PC-9 (cell line): ENCODE data around the gene MAN1A2. TPM values are rescaled to one million over a fixed set of nuclear protein-coding genes. Genes with fewer than 3 reads are reported as not detected.

Experiments used
- BruUV-seq: library from RNA; stranded (reverse); fragments of 400-500 nt; replicated peaks from 2 replicates; lab custom pipeline; 2021; lab: Mats Ljungman, UMichigan
- CTCF ChIA-PET: fragments of 300-600 bp; sonication (Branson Sonifier 250); formaldehyde crosslinking; loops from one replicate; lab custom pipeline; 2022; ENCODE audit warnings: antibody characterized with exemption; lab: Charles Lee
- POLR2A ChIA-PET: fragments of 300-600 bp; sonication (Branson Sonifier 250); formaldehyde crosslinking; loops from one replicate; lab custom pipeline; 2022; ENCODE audit warnings: antibody characterized with exemption; ENCODE audit not compliant: unreplicated experiment; lab: Charles Lee
- DNase-seq, 2 experiments: peaks; one replicate each; pipeline versions ENCODE4 v3.0.0 to v3.0.0-alpha.2; 2015 to 2022; ENCODE audit warnings: mixed read lengths in 1 of 2
- H2AFZ ChIP-seq: fragments of 200-600 bp; sonication (generic); 2 replicates; pipeline ENCODE4 v1.8.1; 2017; ENCODE audit warnings: antibody characterized with exemption
- H3F3A ChIP-seq: fragments of 200-600 bp; sonication (generic); 2 replicates; pipeline ENCODE4 v1.8.1; 2017; ENCODE audit warnings: antibody characterized with exemption, mild to moderate bottlenecking, low read depth; ENCODE audit not compliant: insufficient read depth
- H3K27ac ChIP-seq: fragments of 200-600 bp; sonication (generic); 2 replicates; pipeline ENCODE4 v1.6.1; 2016; ENCODE audit warnings: mixed run types
- H3K27me3 ChIP-seq: fragments of 200-600 bp; sonication (generic); 2 replicates; pipeline ENCODE4 v1.6.1; 2016; ENCODE audit warnings: low read depth, mixed run types; ENCODE audit not compliant: insufficient read depth
- H3K36me3 ChIP-seq: fragments of 200-600 bp; sonication (generic); 2 replicates; pipeline ENCODE4 v1.6.1; 2016; ENCODE audit warnings: low read depth, mixed run types
- H3K4me1 ChIP-seq: fragments of 200-600 bp; sonication (generic); replicated peaks from 2 replicates; pipeline ENCODE4 v1.6.1; 2016; ENCODE audit warnings: mixed run types; ENCODE audit not compliant: insufficient read depth
- H3K4me2 ChIP-seq: fragments of 200-600 bp; sonication (generic); 2 replicates; pipeline ENCODE4 v1.6.1; 2017; ENCODE audit warnings: mixed run types
- H3K4me3 ChIP-seq: fragments of 200-600 bp; sonication (generic); 2 replicates; pipeline ENCODE4 v1.6.1; 2016; ENCODE audit warnings: mixed run types
- H3K79me2 ChIP-seq: fragments of 200-600 bp; sonication (generic); 2 replicates; pipeline ENCODE4 v1.6.1; 2017; ENCODE audit warnings: low read depth, mixed run types
- H3K9me2 ChIP-seq: fragments of 200-600 bp; sonication (generic); 2 replicates; pipeline ENCODE4 v1.8.1; 2017; ENCODE audit warnings: mild to moderate bottlenecking; ENCODE audit not compliant: insufficient read depth
- H3K9me3 ChIP-seq: fragments of 200-600 bp; sonication (generic); 2 replicates; pipeline ENCODE4 v1.8.1; 2016; ENCODE audit warnings: low read depth; ENCODE audit not compliant: insufficient read depth
- H4K20me1 ChIP-seq: fragments of 200-600 bp; sonication (generic); 2 replicates; pipeline ENCODE4 v1.8.1; 2017; ENCODE audit not compliant: insufficient read depth
- EZH2 ChIP-seq: fragments of 200-600 bp; sonication (generic); IDR thresholded peaks from 2 replicates; pipeline ENCODE4 v1.8.0; 2017; ENCODE audit warnings: antibody characterized with exemption, low read depth
- intact Hi-C: fragments of 100-400 bp; cut with micrococcal nuclease; formaldehyde crosslinking; loops from one replicate; pipeline ENCODE4 v1.10.0; 2022; ENCODE audit not compliant: unreplicated experiment
- total RNA-seq: library from RNA; stranded (reverse); gene quantifications from 2 replicates; pipeline ENCODE4 v1.2.3, GENCODE V29; 2021
- TF ChIP-seq, protein P1 (sequence below): fragments of 200-600 bp; sonication (generic); conservative IDR thresholded peaks from 2 replicates; pipeline ENCODE4 v1.6.1; 2017; ENCODE audit warnings: mixed run types, antibody characterized with exemption, mild to moderate bottlenecking, moderate library complexity

The MAN1A2 gene
- total RNA-seq, 1 experiment from 2014 or later: 50.3 TPM

DNA sequence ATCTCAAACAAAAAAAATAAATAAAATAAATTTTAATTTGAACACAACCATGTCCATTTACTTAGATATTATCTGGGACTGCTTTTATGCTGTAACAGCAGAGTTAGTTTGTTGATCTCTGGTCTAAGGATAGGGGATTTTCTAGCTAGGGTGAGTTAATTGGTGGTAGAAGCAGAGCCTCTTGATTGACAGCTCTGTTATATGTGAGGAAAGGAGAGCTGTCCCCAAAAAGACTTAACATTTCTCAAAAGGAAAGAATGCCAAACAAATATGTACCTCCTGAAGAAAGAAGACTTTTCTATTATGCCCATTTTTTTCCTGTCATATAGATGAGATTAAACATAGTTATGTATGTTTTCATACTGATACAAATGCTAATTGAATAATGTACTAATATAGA lies 37.8 kb downstream of the MAN1A2 start:
- no TSS peak for BruUV-seq
- no peaks in the 10 kb centered on the region for H3K27me3 ChIP-seq
- no peaks in the 10 kb centered on the region for H3K9me2 ChIP-seq
- no peak overlapping the region for H3K27ac ChIP-seq
- H3K4me1 ChIP-seq: no peaks in the 10 kb centered on the region
- ChIA-PET CTCF (no interaction called here), POLR2A (interaction anchor here (0.6 kb wide), 1 partner anchor 201 kb away, joined by 12 read pairs; no protein-coding TSS in a partner anchor)
- H3F3A ChIP-seq: no peaks in the 10 kb centered on the region
- TF ChIP-seq EZH2: no peak
- TF ChIP-seq, protein P1, sequence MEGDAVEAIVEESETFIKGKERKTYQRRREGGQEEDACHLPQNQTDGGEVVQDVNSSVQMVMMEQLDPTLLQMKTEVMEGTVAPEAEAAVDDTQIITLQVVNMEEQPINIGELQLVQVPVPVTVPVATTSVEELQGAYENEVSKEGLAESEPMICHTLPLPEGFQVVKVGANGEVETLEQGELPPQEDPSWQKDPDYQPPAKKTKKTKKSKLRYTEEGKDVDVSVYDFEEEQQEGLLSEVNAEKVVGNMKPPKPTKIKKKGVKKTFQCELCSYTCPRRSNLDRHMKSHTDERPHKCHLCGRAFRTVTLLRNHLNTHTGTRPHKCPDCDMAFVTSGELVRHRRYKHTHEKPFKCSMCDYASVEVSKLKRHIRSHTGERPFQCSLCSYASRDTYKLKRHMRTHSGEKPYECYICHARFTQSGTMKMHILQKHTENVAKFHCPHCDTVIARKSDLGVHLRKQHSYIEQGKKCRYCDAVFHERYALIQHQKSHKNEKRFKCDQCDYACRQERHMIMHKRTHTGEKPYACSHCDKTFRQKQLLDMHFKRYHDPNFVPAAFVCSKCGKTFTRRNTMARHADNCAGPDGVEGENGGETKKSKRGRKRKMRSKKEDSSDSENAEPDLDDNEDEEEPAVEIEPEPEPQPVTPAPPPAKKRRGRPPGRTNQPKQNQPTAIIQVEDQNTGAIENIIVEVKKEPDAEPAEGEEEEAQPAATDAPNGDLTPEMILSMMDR: no peak
- peaks cover 9% of the 10 kb centered on the region for H3K9me3 ChIP-seq
- H3K4me3 ChIP-seq: no peak overlapping the region
- H3K36me3 ChIP-seq: peaks cover 17% of the 10 kb centered on the region; the same call in 1 of the 2 replicates
- intact Hi-C loops: no loop called here
- no peak overlapping the region for H2AFZ ChIP-seq
- H3K4me2 ChIP-seq: no peak overlapping the region
- DNase-seq: no peak
- peaks cover 7% of the 10 kb centered on the region for H3K79me2 ChIP-seq
- no peaks in the 10 kb centered on the region for H4K20me1 ChIP-seq

- no peaks in the 10 kb centered on the region for H3K9me3 ChIP-seq
- no peak for DNase-seq
- BruUV-seq: no TSS peak
- H3K9me2 ChIP-seq: no peaks in the 10 kb centered on the region; the same call in 1 of the 2 replicates
- CTCF ChIA-PET: no interaction called here
- intact Hi-C loops: no loop called here
- H3K27ac ChIP-seq: no peak overlapping the region
- no peak overlapping the region for H3K4me2 ChIP-seq
- H3K36me3 ChIP-seq: no peaks in the 10 kb centered on the region
- H3K27me3 ChIP-seq: no peaks in the 10 kb centered on the region
- POLR2A ChIA-PET: interaction anchor here (0.5 to 0.6 kb wide), 2 partner anchors 22 to 40 kb away, joined by 3 to 9 read pairs; no protein-coding TSS in a partner anchor
- no peaks in the 10 kb centered on the region for H3K79me2 ChIP-seq
- no peak for TF ChIP-seq EZH2
- TF ChIP-seq, protein P1: no peak
- H4K20me1 ChIP-seq: 0 out of 2 replicates have a peak, but pooled peaks cover 8% of the 10 kb centered on the region
- H2AFZ ChIP-seq: no peak overlapping the region
- H3K4me3 ChIP-seq: no peak overlapping the region
- H3F3A ChIP-seq: 0 out of 2 replicates have a peak, but pooled peaks cover 8% of the 10 kb centered on the region
- no peaks in the 10 kb centered on the region for H3K4me1 ChIP-seq
Measured at GRCh38 chr1:117412472-117412871, 45.2 kb downstream of the MAN1A2 start.

- H3K36me3 ChIP-seq: no peaks in the 10 kb centered on the region
- ChIA-PET POLR2A (no interaction called here), CTCF (no interaction called here)
- H3K4me1 ChIP-seq: no peaks in the 10 kb centered on the region
- no peak overlapping the region for H3K27ac ChIP-seq
- no peak for TF ChIP-seq EZH2
- TF ChIP-seq, protein P1: no peak
- H3K9me3 ChIP-seq: no peaks in the 10 kb centered on the region
- H3K4me3 ChIP-seq: no peak overlapping the region
- no peak overlapping the region for H2AFZ ChIP-seq
- H3K79me2 ChIP-seq: no peaks in the 10 kb centered on the region
- intact Hi-C loops: no loop called here
- DNase-seq: no peak
- H3K9me2 ChIP-seq: no peaks in the 10 kb centered on the region; the same call in 1 of the 2 replicates
- H3K4me2 ChIP-seq: no peak overlapping the region
- H3F3A ChIP-seq: 0 out of 2 replicates have a peak, but pooled peaks cover 8% of the 10 kb centered on the region
- H3K27me3 ChIP-seq: no peaks in the 10 kb centered on the region
- H4K20me1 ChIP-seq: 0 out of 2 replicates have a peak, but pooled peaks cover 8% of the 10 kb centered on the region
- BruUV-seq: no TSS peak
Measured at GRCh38 chr1:117413412-117413811, 46.2 kb downstream of the MAN1A2 start.
